Neural cell (in vitro differentiated cells): ENCODE data around the gene CACNA1H. TPM values are rescaled to one million over a fixed set of nuclear protein-coding genes. Genes with fewer than 3 reads are reported as not detected.
"Not testable (repeated sequence)": the region's sequence is repeated elsewhere in the genome, so short reads cannot be mapped to it uniquely, and the experiment has no call there.

Experiments used
- H2AFZ ChIP-seq: fragments of 200-600, 300-800 bp; sonication (generic), shearing (Covaris generic); 2 replicates; pipeline ENCODE4 v1.6.0; 2014; ENCODE audit warnings: low read depth, mild to moderate bottlenecking, antibody characterized with exemption, low read length, moderate library complexity
- H3F3A ChIP-seq: fragments of 200-600 bp; shearing (Covaris generic); 2 replicates; pipeline ENCODE4 v1.6.1; 2016; ENCODE audit warnings: mild to moderate bottlenecking, moderate library complexity, mixed read lengths, antibody characterized with exemption, low read length; ENCODE audit not compliant: insufficient read depth, poor library complexity, severe bottlenecking
- H3K27ac ChIP-seq: fragments of 200-600, 300-800 bp; sonication (generic), shearing (Covaris generic); 2 replicates; pipeline ENCODE4 v1.5.1; 2014; ENCODE audit warnings: mild to moderate bottlenecking, low read length, moderate library complexity
- H3K27me3 ChIP-seq: fragments of 300-800, 200-600 bp; sonication (generic), shearing (Covaris generic); 2 replicates; pipeline ENCODE4 v1.6.0; 2014; ENCODE audit warnings: mild to moderate bottlenecking, low read depth, low read length, moderate library complexity; ENCODE audit not compliant: insufficient read depth
- H3K36me3 ChIP-seq: fragments of 300-800, 200-600 bp; sonication (generic), shearing (Covaris generic); 2 replicates; pipeline ENCODE4 v1.5.1; 2014; ENCODE audit warnings: mild to moderate bottlenecking, antibody characterized with exemption, low read length, moderate library complexity; ENCODE audit not compliant: insufficient read depth
- H3K4me2 ChIP-seq: fragments of 300-800, 200-600 bp; sonication (generic), shearing (Covaris generic); 2 replicates; pipeline ENCODE4 v1.6.0; 2014; ENCODE audit warnings: mild to moderate bottlenecking, low read length
- H3K4me3 ChIP-seq: fragments of 300-800, 200-600 bp; sonication (generic), shearing (Covaris generic); 2 replicates; pipeline ENCODE4 v1.5.1; 2014; ENCODE audit warnings: mild to moderate bottlenecking, low read length, moderate library complexity
- H3K79me2 ChIP-seq: fragments of 200-600 bp; shearing (Covaris generic); replicated peaks from 2 replicates; pipeline ENCODE4 v1.6.0; 2014; ENCODE audit warnings: mild to moderate bottlenecking, low read length, moderate library complexity; ENCODE audit not compliant: insufficient read depth
- H3K9ac ChIP-seq: fragments of 300-800, 200-600 bp; sonication (generic), shearing (Covaris generic); 2 replicates; pipeline ENCODE4 v1.6.1; 2016; ENCODE audit warnings: mild to moderate bottlenecking, low read length, mixed read lengths
- H3K9me2 ChIP-seq: fragments of 200-600 bp; shearing (Covaris generic); 2 replicates; pipeline ENCODE4 v1.6.1; 2016; ENCODE audit warnings: mild to moderate bottlenecking, low read length, mixed read lengths; ENCODE audit not compliant: insufficient read depth
- H3K9me3 ChIP-seq: fragments of 200-600, 300-800 bp; sonication (generic), shearing (Covaris generic); 2 replicates; pipeline ENCODE4 v1.6.1; 2016; ENCODE audit warnings: mild to moderate bottlenecking, mixed run types, low read length, moderate library complexity, mixed read lengths
- H4K20me1 ChIP-seq: fragments of 200-600 bp; shearing (Covaris generic); 2 replicates; pipeline ENCODE4 v1.6.1; 2016; ENCODE audit warnings: mild to moderate bottlenecking, mixed run types; ENCODE audit not compliant: insufficient read depth
- CTCF ChIP-seq: fragments of 450-650 bp; IDR thresholded peaks from 2 replicates; pipeline ENCODE4 v1.5.1; 2014; ENCODE audit warnings: antibody characterized with exemption, mild to moderate bottlenecking, moderate library complexity; ENCODE audit not compliant: poor library complexity, severe bottlenecking
- EP300 ChIP-seq: fragments of 450-650 bp; conservative IDR thresholded peaks from 2 replicates; pipeline ENCODE4 v1.6.1; 2014; ENCODE audit warnings: antibody characterized with exemption, mild to moderate bottlenecking, moderate library complexity; ENCODE audit not compliant: poor library complexity, severe bottlenecking
- EZH2 ChIP-seq: fragments of 200-600, 300-800 bp; shearing (Covaris generic), sonication (generic); IDR thresholded peaks from 2 replicates; pipeline ENCODE4 v1.6.1; 2014; ENCODE audit warnings: antibody characterized with exemption, low read length, borderline replicate concordance, mild to moderate bottlenecking; ENCODE audit not compliant: insufficient read depth, poor library complexity, severe bottlenecking
- MXI1 ChIP-seq: fragments of 450-650 bp; conservative IDR thresholded peaks from 2 replicates; pipeline ENCODE4 v1.6.1; 2014; ENCODE audit warnings: antibody characterized with exemption, mild to moderate bottlenecking; ENCODE audit not compliant: poor library complexity, severe bottlenecking
- POLR2AphosphoS5 ChIP-seq: IDR thresholded peaks from 2 replicates; pipeline ENCODE4 v1.6.1; 2012
- RAD21 ChIP-seq: fragments of 450-650 bp; conservative IDR thresholded peaks from 2 replicates; pipeline ENCODE4 v1.6.1; 2014; ENCODE audit warnings: antibody characterized with exemption, mild to moderate bottlenecking, moderate library complexity
- REST ChIP-seq: IDR thresholded peaks from 2 replicates; pipeline ENCODE4 v1.6.1; 2012; ENCODE audit warnings: borderline replicate concordance
- SMC3 ChIP-seq: fragments of 450-650 bp; conservative IDR thresholded peaks from 2 replicates; pipeline ENCODE4 v1.6.1; 2014; ENCODE audit warnings: antibody characterized with exemption, mild to moderate bottlenecking, moderate library complexity; ENCODE audit not compliant: poor library complexity
- TAF1 ChIP-seq: IDR thresholded peaks from 2 replicates; pipeline ENCODE4 v1.6.1; 2012; ENCODE audit warnings: low read depth
- polyA plus RNA-seq: library from polyadenylated mRNA; depleted of rRNA; stranded (reverse); fragments of >200 nt; gene quantifications from 2 replicates; pipeline ENCODE4 v1.2.3, GENCODE V29; 2014

CACNA1H gene
- polyA plus RNA-seq, 1 donor from 2014 or later: 27.7 TPM

GRCh38 chr16:1224558-1224957, 71.7 kb downstream of the CACNA1H start:
- H3F3A ChIP-seq: no peaks in the 10 kb centered on the region
- no peak for TF ChIP-seq POLR2AphosphoS5
- TF ChIP-seq TAF1: no peak
- no peak for TF ChIP-seq EP300
- no peak for TF ChIP-seq REST
- TF ChIP-seq SMC3: no peak
- TF ChIP-seq RAD21: no peak
- TF ChIP-seq EZH2: no peak
- no peak for TF ChIP-seq CTCF
- TF ChIP-seq MXI1: no peak
- H3K4me2 ChIP-seq: no peak overlapping the region
- H3K9ac ChIP-seq: no peak overlapping the region
- no peak overlapping the region for H2AFZ ChIP-seq
- H4K20me1 ChIP-seq: no peaks in the 10 kb centered on the region
- H3K27ac ChIP-seq: no peak overlapping the region
- no peaks in the 10 kb centered on the region for H3K36me3 ChIP-seq
- H3K9me3 ChIP-seq: no peaks in the 10 kb centered on the region
- H3K79me2 ChIP-seq: no peaks in the 10 kb centered on the region
- H3K4me3 ChIP-seq: no peak overlapping the region
- no peaks in the 10 kb centered on the region for H3K27me3 ChIP-seq
- no peaks in the 10 kb centered on the region for H3K9me2 ChIP-seq

- Histone ChIP-seq H3K9ac (no peak within 1 kb of the TSS), H3K9me3 (no peaks in the 10 kb centered on the region), H3K27ac (no peak within 1 kb of the TSS), H3K9me2 (no peaks in the 10 kb centered on the region), H3K4me3 (no peak within 1 kb of the TSS), H3K36me3 (no peaks in the 10 kb centered on the region), H2AFZ (no peak within 1 kb of the TSS), H3K79me2 (no peaks in the 10 kb centered on the region), H4K20me1 (no peaks in the 10 kb centered on the region), H3F3A (no peaks in the 10 kb centered on the region), H3K27me3 (no peaks in the 10 kb centered on the region), H3K4me2 (no peak within 1 kb of the TSS)
- TF ChIP-seq CTCF (no peak), SMC3 (no peak), EZH2 (no peak), REST (no peak), TAF1 (no peak), RAD21 (no peak), MXI1 (no peak), EP300 (no peak), POLR2AphosphoS5 (no peak)
These were observed 72.1 kb downstream of the CACNA1H start, which contains the start of gene TPSG1 for GRCh38 chr16:1225051-1225451. Gene TPSG1, minus strand, starts transcription at chr16:1225268. Its CDS starts 16 bp downstream, at chr16:1225252.

GRCh38 chr16:1225728-1226311, 72.9 kb downstream of the CACNA1H start:
- not testable (repeated sequence) for H3K9ac ChIP-seq, H3K27ac ChIP-seq, H3K9me2 ChIP-seq, H3K79me2 ChIP-seq, H4K20me1 ChIP-seq, H3K9me3 ChIP-seq, H3K4me3 ChIP-seq, H3F3A ChIP-seq, H3K27me3 ChIP-seq, H3K4me2 ChIP-seq, H2AFZ ChIP-seq, H3K36me3 ChIP-seq
